ENCODE results near the gene RBMS3. TPM values are rescaled to one million over a fixed set of nuclear protein-coding genes. Genes with fewer than 3 reads are reported as not detected.

Gene RBMS3
- total and polyA plus RNA-seq, 4 donors: 4.8 to 117 (median 29.4) TPM

GRCh38 chr3:29447946-29448627 lies 167.2 kb downstream of the RBMS3 start:
- ATAC-seq (ENCODE audit: insufficient read depth, low FRiP score): no peak
- Histone ChIP-seq H3K9me3 (ENCODE audit: control insufficient read depth in 4 of 4, insufficient read depth in 3 of 4, low read length in 3 of 4) (no peaks in the 10 kb centered on the region), H3K9ac (ENCODE audit: insufficient read depth in 1 of 2, low read length in 2 of 2) (no peak overlapping the region), H3K36me3 (ENCODE audit: control insufficient read depth in 4 of 4, insufficient read depth in 4 of 4, low read length in 4 of 4) (peaks cover 0 to 8% (median 1%) of the 10 kb centered on the region in 4 donors), H3K27me3 (ENCODE audit: control insufficient read depth in 3 of 3, insufficient read depth in 3 of 3, low read length in 2 of 3) (no peaks in the 10 kb centered on the region), H3K4me1 (ENCODE audit: control insufficient read depth in 5 of 5, insufficient read depth in 5 of 5, low read length in 5 of 5) (peaks cover 0 to 16% (median 3%) of the 10 kb centered on the region in 5 donors), H3K4me3 (no peak overlapping the region), H3K27ac (ENCODE audit: low read depth in 1 of 2, low read length in 1 of 2) (no peak overlapping the region)
- WGBS, 2 donors: 89% methylated on average over 9 of the region's 9 CpGs
- no peak for TF ChIP-seq CTCF (IDR thresholded peaks at IDR 0.05; ENCODE audit: control extremely low read depth, extremely low read depth)
- no peak for DNase-seq

GRCh38 chr3:29451920-29452319 lies 171.0 kb downstream of the RBMS3 start:
- Histone ChIP-seq H3K9me3 (ENCODE audit: control insufficient read depth in 4 of 4, insufficient read depth in 3 of 4, low read length in 3 of 4) (no peaks in the 10 kb centered on the region), H3K36me3 (ENCODE audit: control insufficient read depth in 4 of 4, insufficient read depth in 4 of 4, low read length in 4 of 4) (peaks cover 0 to 3% (median 1%) of the 10 kb centered on the region in 4 donors), H3K9ac (ENCODE audit: insufficient read depth in 1 of 2, low read length in 2 of 2) (no peak overlapping the region), H3K4me1 (ENCODE audit: control insufficient read depth in 5 of 5, insufficient read depth in 5 of 5, low read length in 5 of 5) (peaks cover 6 to 28% (median 14%) of the 10 kb centered on the region in 5 donors), H3K27me3 (ENCODE audit: control insufficient read depth in 3 of 3, insufficient read depth in 3 of 3, low read length in 2 of 3) (no peaks in the 10 kb centered on the region), H3K4me3 (no peak overlapping the region), H3K27ac (ENCODE audit: low read depth in 1 of 2, low read length in 1 of 2) (no peak overlapping the region)
- ATAC-seq (ENCODE audit: insufficient read depth, low FRiP score) (no peak), DNase-seq (peak in 2 of 3 donors; percentile 59 to 67)
- WGBS, 2 donors: 62 to 82% methylated on average over 3 of the region's 3 CpGs
- TF ChIP-seq CTCF (IDR thresholded peaks at IDR 0.05; ENCODE audit: control extremely low read depth, extremely low read depth): no peak

GRCh38 chr3:29452934-29453283 lies 172.0 kb downstream of the RBMS3 start:
- WGBS, 2 donors: 80 to 83% methylated on average over 2 of the region's 2 CpGs
- Histone ChIP-seq H3K9ac (ENCODE audit: insufficient read depth in 1 of 2, low read length in 2 of 2) (peak overlapping the region in 1 of 2 donors; percentile 26), H3K27me3 (ENCODE audit: control insufficient read depth in 3 of 3, insufficient read depth in 3 of 3, low read length in 2 of 3) (no peaks in the 10 kb centered on the region), H3K27ac (ENCODE audit: low read depth in 1 of 2, low read length in 1 of 2) (no peak overlapping the region), H3K9me3 (ENCODE audit: control insufficient read depth in 4 of 4, insufficient read depth in 3 of 4, low read length in 3 of 4) (no peaks in the 10 kb centered on the region), H3K36me3 (ENCODE audit: control insufficient read depth in 4 of 4, insufficient read depth in 4 of 4, low read length in 4 of 4) (peaks cover 0 to 2% (median under 1%) of the 10 kb centered on the region in 4 donors), H3K4me3 (no peak overlapping the region), H3K4me1 (ENCODE audit: control insufficient read depth in 5 of 5, insufficient read depth in 5 of 5, low read length in 5 of 5) (peaks cover 6 to 28% (median 14%) of the 10 kb centered on the region in 5 donors)
- ATAC-seq (ENCODE audit: insufficient read depth, low FRiP score) (no peak), DNase-seq (peak in 1 of 3 donors; percentile 52)
- no peak for TF ChIP-seq CTCF (IDR thresholded peaks at IDR 0.05; ENCODE audit: control extremely low read depth, extremely low read depth)

All from lung (tissue), 12 donors.